Chondrocyte (in vitro differentiated cells): ENCODE results near the gene YPEL4. TPM values are rescaled to one million over a fixed set of nuclear protein-coding genes. Genes with fewer than 3 reads are reported as not detected.
A peak's percentile ranks its signal among the peaks of the same experiment; 100 is the strongest.
"Not testable (repeated sequence)": the region's sequence is repeated elsewhere in the genome, so short reads cannot be mapped to it uniquely, and the experiment has no call there.

ENCODE experiments used
- DNase-seq: peaks from one replicate; pipeline ENCODE4 v3.0.0; 2021; ENCODE audit warnings: mixed read lengths, low spot score
- H3K27ac Mint-ChIP-seq: one replicate; pipeline ENCODE4 v1.8.0; 2021; ENCODE audit warnings: mild to moderate bottlenecking, moderate library complexity, mixed read lengths; ENCODE audit not compliant: unreplicated experiment
- H3K27me3 Mint-ChIP-seq: 2 replicates; pipeline ENCODE4 v1.8.0; 2021; ENCODE audit warnings: low read depth, mixed read lengths
- H3K36me3 Mint-ChIP-seq: 2 replicates; pipeline ENCODE4 v1.8.0; 2021; ENCODE audit warnings: low read depth, mixed read lengths
- H3K4me1 Mint-ChIP-seq: 2 replicates; pipeline ENCODE4 v1.8.0; 2021; ENCODE audit warnings: low read depth, mild to moderate bottlenecking, mixed read lengths
- H3K4me3 Mint-ChIP-seq: one replicate; pipeline ENCODE4 v1.8.0; 2021; ENCODE audit warnings: mild to moderate bottlenecking, moderate library complexity, mixed read lengths; ENCODE audit not compliant: unreplicated experiment
- H3K9me3 Mint-ChIP-seq: 2 replicates; pipeline ENCODE4 v1.8.0; 2021; ENCODE audit warnings: low read depth, mixed read lengths
- CTCF ChIP-seq: fragments of 200-600 bp; sonication (generic); IDR thresholded peaks from 2 replicates; pipeline ENCODE4 v1.5.0; 2021; ENCODE audit warnings: antibody characterized with exemption, mild to moderate bottlenecking, moderate library complexity
- long read RNA-seq: library from polyadenylated mRNA; stranded (forward); transcript quantifications from one replicate; pipeline ENCODE4 v2.0.0, GENCODE V29; 2021
- total RNA-seq: library from RNA; stranded (reverse); gene quantifications from 3 replicates; pipeline ENCODE4 v1.2.1, GENCODE V29; 2021

The YPEL4 gene, protein sequence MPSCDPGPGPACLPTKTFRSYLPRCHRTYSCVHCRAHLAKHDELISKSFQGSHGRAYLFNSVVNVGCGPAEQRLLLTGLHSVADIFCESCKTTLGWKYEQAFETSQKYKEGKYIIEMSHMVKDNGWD
- 0.41 TPM in 1 of 3 replicates, not detected in the others for total RNA-seq
- long read RNA-seq, partial matches to known transcripts: 0 of 2 reads
- long read RNA-seq, other reads (novel, unspliced or antisense): 2 of 2 reads

DNA sequence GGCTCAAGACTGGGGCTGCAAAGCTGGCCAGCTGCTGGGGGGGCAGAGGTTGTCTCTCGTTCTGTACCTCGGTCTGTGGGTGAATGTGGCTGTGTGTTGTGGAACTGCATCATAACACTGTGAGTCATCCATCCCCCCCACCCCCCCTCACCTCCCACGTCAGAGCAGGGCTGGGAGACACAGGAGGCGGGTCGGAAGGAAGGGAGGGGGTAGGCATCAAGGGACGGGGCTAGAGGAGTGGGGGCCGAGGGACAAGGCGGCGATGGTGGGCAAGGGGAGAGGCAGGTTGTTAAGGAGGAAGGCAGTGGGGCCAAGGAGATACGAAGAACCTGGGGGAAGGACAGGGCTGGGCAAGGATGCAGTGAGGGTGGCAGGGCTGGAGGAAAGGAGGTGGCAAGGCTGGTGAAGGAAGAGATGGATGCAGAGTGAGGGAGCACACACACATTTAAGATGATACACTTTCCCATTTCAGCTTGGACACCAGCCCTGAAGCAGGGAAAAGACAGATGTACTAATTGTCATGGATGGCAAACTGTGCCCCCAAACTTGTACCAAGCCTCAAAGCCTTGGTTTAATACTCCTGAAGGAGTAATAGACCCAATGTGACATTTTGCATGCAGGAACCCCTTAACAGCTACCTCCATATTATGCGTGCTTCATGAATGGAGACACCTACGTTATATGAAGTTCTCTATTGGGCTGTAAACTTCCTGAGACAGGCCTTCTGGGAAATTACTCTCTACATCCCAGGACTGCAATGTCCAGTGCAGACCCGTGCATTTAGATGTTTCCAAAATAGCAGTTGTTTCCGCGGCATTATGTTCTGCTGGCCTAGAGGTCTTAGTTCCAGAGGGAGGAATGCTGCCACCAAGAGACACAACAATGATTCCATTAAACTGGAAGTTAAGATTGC is at the start of gene YPEL4:
Gene YPEL4, minus strand, starts transcription at position 87 of the 913 bp plus-strand sequence. CDS start 2,805 bp downstream, outside the sequence.
- DNase-seq: no peak
- peaks cover 35% of the 10 kb centered on the region for H3K27me3 Mint-ChIP-seq
- H3K9me3 Mint-ChIP-seq: no peaks in the 10 kb centered on the region
- no peak within 1 kb of the TSS for H3K27ac Mint-ChIP-seq
- peak within 1 kb of the TSS; percentile 56 for H3K4me3 Mint-ChIP-seq
- no peak for TF ChIP-seq CTCF
- peaks cover 47% of the 10 kb centered on the region for H3K4me1 Mint-ChIP-seq
- H3K36me3 Mint-ChIP-seq: no peaks in the 10 kb centered on the region

DNA sequence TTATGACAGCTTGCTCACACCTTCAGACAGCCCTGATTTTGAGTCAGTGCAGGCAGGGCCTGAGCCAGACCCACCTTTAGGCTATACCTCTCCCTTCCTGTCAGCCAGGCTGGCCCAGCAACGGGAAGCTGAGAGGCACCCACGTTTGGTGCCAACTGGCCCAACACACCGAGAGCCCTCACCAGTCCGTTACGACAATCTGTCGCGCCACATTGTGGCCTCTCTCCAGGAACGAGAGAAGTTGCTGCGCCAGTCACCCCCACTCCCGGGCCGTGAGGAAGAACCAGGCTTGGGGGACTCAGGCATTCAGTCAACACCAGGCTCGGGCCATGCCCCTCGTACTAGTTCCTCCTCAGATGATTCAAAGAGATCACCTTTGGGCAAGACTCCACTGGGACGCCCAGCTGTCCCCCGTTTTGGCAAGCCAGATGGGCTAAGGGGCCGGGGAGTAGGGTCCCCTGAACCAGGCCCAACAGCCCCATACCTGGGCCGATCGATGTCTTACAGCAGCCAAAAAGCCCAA is 49.2 kb upstream of the YPEL4 start:
- peaks cover 35% of the 10 kb centered on the region for H3K36me3 Mint-ChIP-seq

GRCh38 chr11:57690474-57690873 is 40.8 kb upstream of the YPEL4 start:
- H3K4me3 Mint-ChIP-seq, H3K27me3 Mint-ChIP-seq, H3K4me1 Mint-ChIP-seq, H3K27ac Mint-ChIP-seq, DNase-seq, H3K9me3 Mint-ChIP-seq: not testable (repeated sequence)
- peaks cover 22% of the 10 kb centered on the region for H3K36me3 Mint-ChIP-seq

More for the DNA sequence above, 49.2 kb upstream of the YPEL4 start:
- H3K4me3 Mint-ChIP-seq: no peak overlapping the region
- no peak for DNase-seq
- H3K4me1 Mint-ChIP-seq: no peaks in the 10 kb centered on the region
- no peak overlapping the region for H3K27ac Mint-ChIP-seq
- TF ChIP-seq CTCF: no peak
- H3K9me3 Mint-ChIP-seq: no peaks in the 10 kb centered on the region
- no peaks in the 10 kb centered on the region for H3K27me3 Mint-ChIP-seq

- TF ChIP-seq CTCF: no peak
- Mint-ChIP-seq H3K4me1 (peaks cover 11% of the 10 kb centered on the region), H3K9me3 (no peaks in the 10 kb centered on the region), H3K27me3 (no peaks in the 10 kb centered on the region), H3K27ac (no peak overlapping the region), H3K4me3 (no peak overlapping the region), H3K36me3 (peaks cover 24% of the 10 kb centered on the region)
- no peak for DNase-seq
Measured at GRCh38 chr11:57681168-57681567, 31.5 kb upstream of the YPEL4 start.

DNA sequence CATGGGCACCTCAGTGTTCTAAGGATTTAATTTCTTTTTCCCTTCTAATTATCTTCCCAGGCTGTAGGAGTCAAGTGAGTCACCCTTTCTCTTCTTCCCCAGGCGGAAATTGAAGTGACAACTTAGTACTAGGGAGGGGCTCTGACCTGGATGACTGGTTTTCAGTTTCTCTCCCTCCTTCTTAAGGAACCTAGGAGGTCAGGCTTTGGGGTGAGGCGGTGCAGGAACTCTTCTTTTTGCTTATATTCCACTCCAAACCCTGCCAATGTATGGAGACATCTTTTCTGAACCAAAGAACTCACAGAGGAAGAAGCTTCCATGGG is 30.8 kb upstream of the YPEL4 start:
- Mint-ChIP-seq H3K4me1 (peaks cover 11% of the 10 kb centered on the region), H3K36me3 (peaks cover 24% of the 10 kb centered on the region), H3K4me3 (no peak overlapping the region), H3K9me3 (no peaks in the 10 kb centered on the region), H3K27me3 (no peaks in the 10 kb centered on the region), H3K27ac (no peak overlapping the region)
- no peak for TF ChIP-seq CTCF
- DNase-seq: no peak
